Thoracic aorta (tissue), 2 donors: ENCODE measurements around the gene MAP4. TPM values are rescaled to one million over a fixed set of nuclear protein-coding genes. Genes with fewer than 3 reads are reported as not detected.
"Not testable (repeated sequence)": the region's sequence is repeated elsewhere in the genome, so short reads cannot be mapped to it uniquely, and the experiment has no call there.

Source experiments
- ATAC-seq: fragments of 150-250 bp; one replicate; pipeline ENCODE4 v1.8.0; 2017; ENCODE audit warnings: low read depth; ENCODE audit not compliant: insufficient number of reproducible peaks, low FRiP score
- DNase-seq: peaks from one replicate; pipeline ENCODE4 v3.0.0-alpha.2; 2020; ENCODE audit warnings: low spot score
- H3K27ac ChIP-seq, 2 donors: fragments of 200-600 bp; sonication (generic); 1 replicate in 1 of 2; 2 replicates in 1 of 2; pipeline ENCODE4 v1.5.1; 2016; ENCODE audit warnings: mild to moderate bottlenecking in 2 of 2, moderate library complexity in 2 of 2
- H3K27me3 ChIP-seq: fragments of 200-600 bp; sonication (generic); replicated peaks from 2 replicates; pipeline ENCODE4 v1.6.0; 2016; ENCODE audit warnings: mild to moderate bottlenecking; ENCODE audit not compliant: insufficient read depth
- H3K36me3 ChIP-seq: fragments of 200-600 bp; sonication (generic); one replicate; pipeline ENCODE4 v1.5.1; 2016
- H3K4me1 ChIP-seq, 2 donors: fragments of 200-600 bp; sonication (generic); 1 replicate in 1 of 2; 2 replicates in 1 of 2; pipeline versions ENCODE4 v1.5.1 to v1.6.0; 2016; ENCODE audit warnings: low read depth in 2 of 2, mild to moderate bottlenecking in 1 of 2; ENCODE audit not compliant: control insufficient read depth in 1 of 2
- H3K4me3 ChIP-seq: fragments of 200-600 bp; sonication (generic); 2 replicates; pipeline ENCODE4 v1.5.1; 2016; ENCODE audit warnings: mild to moderate bottlenecking
- H3K9me3 ChIP-seq: fragments of 200-600 bp; sonication (generic); 2 replicates; pipeline ENCODE4 v1.5.1; 2016
- CTCF ChIP-seq: fragments of 200-600 bp; sonication (generic); IDR thresholded peaks from one replicate; pipeline ENCODE4 v1.5.1; 2019; ENCODE audit warnings: antibody characterized with exemption
- total RNA-seq, 2 donors: library from RNA; depleted of rRNA; stranded (reverse); fragments of >200 nt; gene quantifications; one replicate each; pipeline versions ENCODE4 v1.1.0 to v1.2.3, GENCODE V29; 2016

MAP4 gene
- total RNA-seq, 2 donors from 2014 or later: 252 to 264 TPM

GRCh38 chr3:48014358-48014757 is 1.9 kb downstream of the MAP4 start:
- H3K9me3 ChIP-seq: no peaks in the 10 kb centered on the region
- H3K27me3 ChIP-seq: no peaks in the 10 kb centered on the region
- ATAC-seq (no peak), DNase-seq (no peak)
- peak overlapping the region; percentile 38 for H3K4me3 ChIP-seq
- H3K36me3 ChIP-seq: no peaks in the 10 kb centered on the region
- H3K4me1 ChIP-seq: peaks cover 58 to 92% of the 10 kb centered on the region in 2 donors
- no peak for TF ChIP-seq CTCF
- peak overlapping the region; percentile 65 to 73 for H3K27ac ChIP-seq

GRCh38 chr3:48013288-48013980 is 2.8 kb downstream of the MAP4 start:
- DNase-seq (no peak), ATAC-seq (peak; percentile 89)
- no peaks in the 10 kb centered on the region for H3K36me3 ChIP-seq
- H3K4me3 ChIP-seq: peak overlapping the region; percentile 38
- H3K27me3 ChIP-seq: no peaks in the 10 kb centered on the region
- no peak for TF ChIP-seq CTCF
- peaks cover 55 to 91% of the 10 kb centered on the region in 2 donors for H3K4me1 ChIP-seq
- H3K27ac ChIP-seq: peak overlapping the region; percentile 65 to 73
- H3K9me3 ChIP-seq: no peaks in the 10 kb centered on the region

- H3K27ac ChIP-seq: peak overlapping the region; percentile 65 to 73
- H3K4me1 ChIP-seq: peaks cover 47 to 87% of the 10 kb centered on the region in 2 donors
- DNase-seq (no peak), ATAC-seq (no peak)
- no peaks in the 10 kb centered on the region for H3K27me3 ChIP-seq
- TF ChIP-seq CTCF: no peak
- H3K4me3 ChIP-seq: no peak overlapping the region
- H3K36me3 ChIP-seq: no peaks in the 10 kb centered on the region
- H3K9me3 ChIP-seq: no peaks in the 10 kb centered on the region
These were observed 3.6 kb downstream of the MAP4 start for GRCh38 chr3:48012659-48013058.

- not testable (repeated sequence) for ATAC-seq, H3K27me3 ChIP-seq
These were observed 8.2 kb downstream of the MAP4 start for GRCh38 chr3:48008066-48008465.

DNA sequence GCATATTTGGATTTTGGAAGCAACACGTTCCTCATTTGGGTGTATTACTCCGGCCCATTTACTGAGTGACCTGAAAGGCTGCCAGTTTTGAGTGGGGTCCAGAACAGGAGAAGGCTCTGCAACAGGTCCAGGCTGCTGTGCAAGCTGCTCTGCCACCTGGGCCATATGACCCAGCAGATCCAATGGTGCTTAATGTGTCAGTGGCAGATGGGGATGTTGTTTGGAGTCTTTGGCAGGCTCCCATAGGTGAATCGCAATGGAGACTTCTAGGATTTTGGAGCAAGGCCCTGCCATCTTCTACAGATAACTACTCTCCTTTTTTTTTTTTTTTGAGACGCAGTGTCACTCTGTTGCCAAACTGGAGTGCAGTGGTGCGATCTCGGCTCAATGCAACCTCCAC is 8.9 kb downstream of the MAP4 start:
- peaks cover 23 to 69% of the 10 kb centered on the region in 2 donors for H3K4me1 ChIP-seq
- ATAC-seq, H3K4me3 ChIP-seq, DNase-seq, H3K9me3 ChIP-seq, H3K36me3 ChIP-seq, H3K27me3 ChIP-seq, H3K27ac ChIP-seq: not testable (repeated sequence)

More at GRCh38 chr3:48008066-48008465, 8.2 kb downstream of the MAP4 start:
- DNase-seq, H3K27ac ChIP-seq, H3K9me3 ChIP-seq, H3K36me3 ChIP-seq, H3K4me3 ChIP-seq: not testable (repeated sequence)
- peaks cover 30 to 76% of the 10 kb centered on the region in 2 donors for H3K4me1 ChIP-seq

GRCh38 chr3:48006794-48007193 is 9.4 kb downstream of the MAP4 start:
- H3K4me1 ChIP-seq: peaks cover 17 to 69% of the 10 kb centered on the region in 2 donors
- H3K4me3 ChIP-seq, H3K36me3 ChIP-seq, H3K9me3 ChIP-seq, H3K27ac ChIP-seq, ATAC-seq, H3K27me3 ChIP-seq, DNase-seq: not testable (repeated sequence)
